Measurements from ENCODE around the gene CYP39A1. TPM values are rescaled to one million over a fixed set of nuclear protein-coding genes. Genes with fewer than 3 reads are reported as not detected.

The CYP39A1 gene
- total and polyA plus RNA-seq, 2 experiments from 2014 or later, result 3.4 to 4.3 TPM

DNA sequence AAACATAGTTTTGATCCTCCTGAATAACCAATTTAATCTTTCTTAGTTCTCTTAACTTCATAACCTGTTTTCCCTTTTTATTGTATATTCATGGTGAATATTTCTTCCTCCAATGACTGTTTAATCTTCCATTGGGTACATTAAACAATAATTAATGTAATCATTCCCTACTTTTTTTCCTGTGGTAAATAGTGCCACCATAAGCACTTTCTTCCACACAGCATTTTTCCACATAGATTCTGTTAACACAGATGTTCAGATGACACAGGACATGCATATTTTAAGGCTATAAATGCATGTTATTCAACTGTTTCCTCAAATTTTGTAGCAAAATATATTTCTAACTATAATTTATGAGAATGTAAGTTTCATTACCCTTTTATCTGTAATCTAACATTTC, 61.9 kb downstream of the CYP39A1 start:
- TF ChIP-seq, protein P1, sequence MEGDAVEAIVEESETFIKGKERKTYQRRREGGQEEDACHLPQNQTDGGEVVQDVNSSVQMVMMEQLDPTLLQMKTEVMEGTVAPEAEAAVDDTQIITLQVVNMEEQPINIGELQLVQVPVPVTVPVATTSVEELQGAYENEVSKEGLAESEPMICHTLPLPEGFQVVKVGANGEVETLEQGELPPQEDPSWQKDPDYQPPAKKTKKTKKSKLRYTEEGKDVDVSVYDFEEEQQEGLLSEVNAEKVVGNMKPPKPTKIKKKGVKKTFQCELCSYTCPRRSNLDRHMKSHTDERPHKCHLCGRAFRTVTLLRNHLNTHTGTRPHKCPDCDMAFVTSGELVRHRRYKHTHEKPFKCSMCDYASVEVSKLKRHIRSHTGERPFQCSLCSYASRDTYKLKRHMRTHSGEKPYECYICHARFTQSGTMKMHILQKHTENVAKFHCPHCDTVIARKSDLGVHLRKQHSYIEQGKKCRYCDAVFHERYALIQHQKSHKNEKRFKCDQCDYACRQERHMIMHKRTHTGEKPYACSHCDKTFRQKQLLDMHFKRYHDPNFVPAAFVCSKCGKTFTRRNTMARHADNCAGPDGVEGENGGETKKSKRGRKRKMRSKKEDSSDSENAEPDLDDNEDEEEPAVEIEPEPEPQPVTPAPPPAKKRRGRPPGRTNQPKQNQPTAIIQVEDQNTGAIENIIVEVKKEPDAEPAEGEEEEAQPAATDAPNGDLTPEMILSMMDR (IDR thresholded peaks at IDR 0.05; ENCODE audit: low read depth, low read length), result no peak
- Histone ChIP-seq H3K4me1 (ENCODE audit: low read depth) (no peaks in the 10 kb centered on the region), H3K27ac (no peak overlapping the region), H3K27me3 (no peaks in the 10 kb centered on the region), H3K36me3 (no peaks in the 10 kb centered on the region), H3K9me3 (ENCODE audit: low read depth) (no peaks in the 10 kb centered on the region), H3K4me3 (no peak overlapping the region)
- no peak for DNase-seq (ENCODE audit: low read depth in 1 of 2, low spot score in 1 of 2)

DNA sequence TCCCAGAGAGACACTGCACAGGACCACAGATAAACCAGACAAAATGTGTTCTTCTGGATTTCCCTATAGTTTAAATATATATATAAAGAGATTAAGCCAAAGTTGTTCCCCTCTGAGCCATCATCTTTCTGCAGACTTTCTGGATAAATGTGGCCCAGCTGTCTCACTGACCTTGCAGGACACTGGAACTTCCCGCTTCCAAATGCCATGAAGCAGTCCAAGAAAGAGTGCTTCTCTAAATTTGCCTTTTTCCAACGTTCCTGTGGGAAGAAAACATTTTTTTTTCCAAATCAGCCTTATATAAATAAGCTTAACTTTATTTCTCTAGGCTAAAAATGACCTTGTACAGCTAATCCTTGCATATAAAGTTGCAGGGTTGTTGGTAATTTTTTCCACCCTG, 65.7 kb downstream of the CYP39A1 start:
- Histone ChIP-seq H3K4me1 (ENCODE audit: low read depth) (no peaks in the 10 kb centered on the region), H3K36me3 (no peaks in the 10 kb centered on the region), H3K27ac (no peak overlapping the region), H3K4me3 (no peak overlapping the region), H3K27me3 (no peaks in the 10 kb centered on the region), H3K9me3 (ENCODE audit: low read depth) (no peaks in the 10 kb centered on the region)
- TF ChIP-seq, protein P1 (IDR thresholded peaks at IDR 0.05; ENCODE audit: low read depth, low read length), result no peak
- no peak for DNase-seq (ENCODE audit: low read depth in 1 of 2, low spot score in 1 of 2)

DNA sequence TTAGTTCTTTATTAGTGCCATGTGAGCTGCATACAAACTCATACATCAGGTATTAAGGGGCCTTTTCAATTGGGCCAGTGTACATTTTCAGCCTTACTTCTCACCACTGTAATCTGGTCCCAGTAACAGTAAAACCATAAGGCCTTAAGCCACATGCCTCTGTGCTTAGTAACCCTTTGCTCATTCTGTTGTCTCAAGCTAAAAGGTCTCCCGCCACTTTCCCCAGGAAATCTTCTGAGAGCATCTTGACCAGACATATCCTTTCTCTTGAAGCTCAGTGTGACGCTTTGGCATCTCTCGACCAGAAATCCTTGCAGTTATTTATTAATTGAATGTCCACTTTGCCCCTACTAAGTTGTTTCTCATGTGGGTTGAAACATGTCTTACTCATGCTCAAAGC, 68.0 kb downstream of the CYP39A1 start:
- TF ChIP-seq, protein P1 (IDR thresholded peaks at IDR 0.05; ENCODE audit: low read depth, low read length), result no peak
- no peaks in the 10 kb centered on the region for H3K9me3 ChIP-seq (ENCODE audit: low read depth)
- no peaks in the 10 kb centered on the region for H3K27me3 ChIP-seq
- no peaks in the 10 kb centered on the region for H3K4me1 ChIP-seq (ENCODE audit: low read depth)
- no peaks in the 10 kb centered on the region for H3K36me3 ChIP-seq
- no peak for DNase-seq (ENCODE audit: low read depth in 1 of 2, low spot score in 1 of 2)
- no peak overlapping the region for H3K27ac ChIP-seq
- no peak overlapping the region for H3K4me3 ChIP-seq

DNA sequence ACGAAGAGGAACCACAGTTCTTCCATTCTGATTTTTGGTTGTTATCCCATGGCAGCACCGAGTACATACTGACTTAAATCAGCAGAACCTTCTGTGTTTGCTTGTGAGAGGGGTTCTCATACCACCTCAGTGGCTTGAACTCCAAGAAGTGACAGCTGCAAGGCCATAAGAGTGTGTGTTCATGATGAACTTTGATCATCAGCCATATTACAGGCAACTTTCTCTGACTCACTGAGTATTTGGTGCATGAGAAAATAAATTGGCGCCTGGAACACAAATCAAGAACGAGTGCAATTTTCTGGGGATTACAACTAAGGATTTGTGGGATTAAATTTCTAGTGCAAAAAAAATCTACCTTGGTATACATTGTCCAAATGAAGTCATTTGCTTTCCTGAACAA, 68.9 kb downstream of the CYP39A1 start:
- TF ChIP-seq, protein P1 (IDR thresholded peaks at IDR 0.05; ENCODE audit: low read depth, low read length), result no peak
- no peak for DNase-seq (ENCODE audit: low read depth in 1 of 2, low spot score in 1 of 2)
- no peak overlapping the region for H3K4me3 ChIP-seq
- no peaks in the 10 kb centered on the region for H3K9me3 ChIP-seq (ENCODE audit: low read depth)
- H3K36me3 ChIP-seq, result no peaks in the 10 kb centered on the region
- no peak overlapping the region for H3K27ac ChIP-seq
- H3K27me3 ChIP-seq, result no peaks in the 10 kb centered on the region
- no peaks in the 10 kb centered on the region for H3K4me1 ChIP-seq (ENCODE audit: low read depth)

DNA sequence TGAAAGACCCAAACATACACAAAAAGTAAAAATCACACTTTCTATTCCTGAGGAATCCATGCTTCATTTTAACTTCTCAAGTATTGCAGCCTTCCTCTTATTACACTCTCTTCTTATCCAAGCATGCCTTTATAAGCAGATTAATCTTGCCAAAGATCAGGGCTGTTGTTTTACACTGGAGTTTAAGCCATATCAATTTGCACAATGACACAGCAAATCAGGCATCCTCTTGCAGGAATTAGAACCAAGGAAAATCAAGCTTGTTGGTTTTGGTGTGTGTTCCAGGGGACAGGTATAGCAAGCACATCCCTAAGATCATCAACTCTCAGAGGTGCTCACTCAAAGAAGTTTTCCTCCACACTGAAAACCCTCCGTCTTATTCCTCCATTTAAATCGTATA, 69.5 kb downstream of the CYP39A1 start:
- no peaks in the 10 kb centered on the region for H3K27me3 ChIP-seq
- H3K4me1 ChIP-seq (ENCODE audit: low read depth), result no peaks in the 10 kb centered on the region
- no peak overlapping the region for H3K27ac ChIP-seq
- no peaks in the 10 kb centered on the region for H3K9me3 ChIP-seq (ENCODE audit: low read depth)
- H3K36me3 ChIP-seq, result no peaks in the 10 kb centered on the region
- no peak for DNase-seq (ENCODE audit: low read depth in 1 of 2, low spot score in 1 of 2)
- no peak overlapping the region for H3K4me3 ChIP-seq
- TF ChIP-seq, protein P1 (IDR thresholded peaks at IDR 0.05; ENCODE audit: low read depth, low read length), result no peak

Data from cardiac muscle cell (in vitro differentiated cells and primary cell).